ENCODE results near the gene INHBA.

Gene INHBA

GRCh38 chr7:41735206-41735605 lies 32.3 kb upstream of the INHBA start:
- no peak for TF ChIP-seq FOXP2 (optimal IDR thresholded peaks at IDR 0.05; ENCODE audit: borderline replicate concordance, extremely low read depth, extremely low read length, insufficient read depth)
- TF ChIP-seq POLR2AphosphoS5 (IDR thresholded peaks at IDR 0.05; ENCODE audit: low read depth, low read length), result no peak
- TF ChIP-seq TAF1 (IDR thresholded peaks at IDR 0.05; ENCODE audit: borderline replicate concordance, insufficient read depth, low read length), result no peak
- TF ChIP-seq REST (IDR thresholded peaks at IDR 0.05; ENCODE audit: insufficient read depth in 1 of 2, low read depth in 2 of 2, low read length in 2 of 2), result no peak
- no peak for TF ChIP-seq SIN3A (IDR thresholded peaks at IDR 0.05; ENCODE audit: borderline replicate concordance, insufficient read depth, low read length)

GRCh38 chr7:41732843-41733306 lies 30.0 kb upstream of the INHBA start:
- TF ChIP-seq FOXP2 (optimal IDR thresholded peaks at IDR 0.05; ENCODE audit: borderline replicate concordance, extremely low read depth, extremely low read length, insufficient read depth) (no peak), REST (IDR thresholded peaks at IDR 0.05; ENCODE audit: insufficient read depth in 1 of 2, low read depth in 2 of 2, low read length in 2 of 2) (no peak), TAF1 (IDR thresholded peaks at IDR 0.05; ENCODE audit: borderline replicate concordance, insufficient read depth, low read length) (no peak), POLR2AphosphoS5 (IDR thresholded peaks at IDR 0.05; ENCODE audit: low read depth, low read length) (no peak), SIN3A (IDR thresholded peaks at IDR 0.05; ENCODE audit: borderline replicate concordance, insufficient read depth, low read length) (no peak)

GRCh38 chr7:41732436-41732785 lies 29.5 kb upstream of the INHBA start:
- TF ChIP-seq FOXP2 (optimal IDR thresholded peaks at IDR 0.05; ENCODE audit: borderline replicate concordance, extremely low read depth, extremely low read length, insufficient read depth) (no peak), POLR2AphosphoS5 (IDR thresholded peaks at IDR 0.05; ENCODE audit: low read depth, low read length) (no peak), TAF1 (IDR thresholded peaks at IDR 0.05; ENCODE audit: borderline replicate concordance, insufficient read depth, low read length) (no peak), SIN3A (IDR thresholded peaks at IDR 0.05; ENCODE audit: borderline replicate concordance, insufficient read depth, low read length) (no peak), REST (IDR thresholded peaks at IDR 0.05; ENCODE audit: insufficient read depth in 1 of 2, low read depth in 2 of 2, low read length in 2 of 2) (no peak)

GRCh38 chr7:41731493-41732435 lies 28.9 kb upstream of the INHBA start:
- TF ChIP-seq FOXP2 (optimal IDR thresholded peaks at IDR 0.05; ENCODE audit: borderline replicate concordance, extremely low read depth, extremely low read length, insufficient read depth) (no peak), REST (IDR thresholded peaks at IDR 0.05; ENCODE audit: insufficient read depth in 1 of 2, low read depth in 2 of 2, low read length in 2 of 2) (no peak)
